WTC11 (cell line): ENCODE data around the gene NAA60. TPM values are rescaled to one million over a fixed set of nuclear protein-coding genes. Genes with fewer than 3 reads are reported as not detected.

Experiments
- ATAC-seq: fragments of 200-7000 bp; cut with Tn5 transposase; 2 replicates; pipeline ENCODE4 v1.10.0; 2021; ENCODE audit warnings: mild to moderate bottlenecking, moderate library complexity
- CTCF ChIA-PET: fragments of 300-600 bp; sonication (Branson Sonifier 250); formaldehyde crosslinking; loops from one replicate; lab custom pipeline; 2021; ENCODE audit warnings: antibody characterized with exemption; lab: Charles Lee
- POLR2A ChIA-PET: fragments of 350-600 bp; sonication (Branson Sonifier 250); formaldehyde crosslinking; loops from one replicate; lab custom pipeline; 2021; ENCODE audit warnings: antibody characterized with exemption; lab: Charles Lee
- DNase-seq: peaks from one replicate; pipeline ENCODE4 v3.0.0; 2021; ENCODE audit warnings: low spot score
- H3K27ac Mint-ChIP-seq: 2 replicates; pipeline ENCODE4 v1.8.0; 2021; ENCODE audit warnings: mixed read lengths
- H3K27me3 Mint-ChIP-seq: 2 replicates; pipeline ENCODE4 v1.8.0; 2021; ENCODE audit warnings: low read depth, mild to moderate bottlenecking, moderate library complexity, mixed read lengths
- H3K36me3 Mint-ChIP-seq: 2 replicates; pipeline ENCODE4 v1.8.0; 2021; ENCODE audit warnings: mixed read lengths
- H3K4me1 Mint-ChIP-seq: 2 replicates; pipeline ENCODE4 v1.8.0; 2022; ENCODE audit warnings: mixed read lengths
- H3K4me3 Mint-ChIP-seq: 2 replicates; pipeline ENCODE4 v1.8.0; 2021; ENCODE audit warnings: mild to moderate bottlenecking, moderate library complexity, mixed read lengths
- H3K9me3 Mint-ChIP-seq: 2 replicates; pipeline ENCODE4 v1.8.0; 2021; ENCODE audit warnings: mixed read lengths
- ARID4B ChIP-seq: sonication (generic); formaldehyde crosslinking; IDR thresholded peaks from 2 replicates; pipeline ENCODE4 v1.8.0; 2023; ENCODE audit warnings: missing genetic modification reagents, mild to moderate bottlenecking, borderline replicate concordance
- ATF1 ChIP-seq: sonication (generic); formaldehyde crosslinking; IDR thresholded peaks from 2 replicates; pipeline ENCODE4 v1.8.1; 2023; ENCODE audit warnings: mild to moderate bottlenecking, moderate library complexity, missing genetic modification reagents
- ATF2 ChIP-seq: sonication (generic); formaldehyde crosslinking; IDR thresholded peaks from 2 replicates; pipeline ENCODE4 v1.8.1; 2022; ENCODE audit warnings: low read depth, missing genetic modification reagents, borderline replicate concordance
- ERG ChIP-seq: fragments of 250-450 bp; sonication (Bioruptor Pico); IDR thresholded peaks from 2 replicates; pipeline ENCODE4 v1.8.0; 2021; ENCODE audit warnings: mild to moderate bottlenecking
- FOXJ3 ChIP-seq: sonication (generic); formaldehyde crosslinking; IDR thresholded peaks from 2 replicates; pipeline ENCODE4 v1.9.0; 2021; ENCODE audit warnings: missing genetic modification reagents, mild to moderate bottlenecking, borderline replicate concordance
- IRF1 ChIP-seq: sonication (generic); formaldehyde crosslinking; IDR thresholded peaks from 2 replicates; pipeline ENCODE4 v1.8.0; 2023; ENCODE audit warnings: missing genetic modification reagents
- JUN ChIP-seq: sonication (generic); formaldehyde crosslinking; IDR thresholded peaks from 2 replicates; pipeline ENCODE4 v1.8.0; 2023; ENCODE audit warnings: mild to moderate bottlenecking, missing genetic modification reagents
- MAX ChIP-seq: sonication (generic); formaldehyde crosslinking; IDR thresholded peaks from 2 replicates; pipeline ENCODE4 v1.8.0; 2022; ENCODE audit warnings: mild to moderate bottlenecking, missing genetic modification reagents
- NFE2L1 ChIP-seq: sonication (generic); formaldehyde crosslinking; IDR thresholded peaks from 2 replicates; pipeline ENCODE4 v1.8.1; 2023; ENCODE audit warnings: missing genetic modification reagents
- OVOL2 ChIP-seq: fragments of 250-450 bp; sonication (Bioruptor Pico); IDR thresholded peaks from 2 replicates; pipeline ENCODE4 v1.9.0; 2021; ENCODE audit warnings: mild to moderate bottlenecking, borderline replicate concordance
- TP53 ChIP-seq: sonication (generic); formaldehyde crosslinking; IDR thresholded peaks from 2 replicates; pipeline ENCODE4 v1.8.1; 2023; ENCODE audit warnings: mild to moderate bottlenecking, missing genetic modification reagents
- ZBTB21 ChIP-seq: sonication (generic); formaldehyde crosslinking; IDR thresholded peaks from 2 replicates; pipeline ENCODE4 v1.8.1; 2023; ENCODE audit warnings: mild to moderate bottlenecking, missing genetic modification reagents, borderline replicate concordance
- ZSCAN18 ChIP-seq: fragments of 250-450 bp; sonication (Bioruptor Pico); IDR thresholded peaks from 2 replicates; pipeline ENCODE4 v2.1.2; 2022; ENCODE audit warnings: mild to moderate bottlenecking, moderate library complexity
- total RNA-seq: library from RNA; stranded (reverse); gene quantifications from 3 replicates; pipeline ENCODE4 v1.2.3, GENCODE V29; 2021

The NAA60 gene
- total RNA-seq, 1 experiment from 2014 or later = 50.3 TPM

GRCh38 chr16:3518292-3518985 is 75.0 kb downstream of the NAA60 start (continued):
- TF ChIP-seq ARID4B (no peak), ATF1 (CRISPR knock-in tag) (no peak), TP53 (no peak), OVOL2 (no peak), NFE2L1 (CRISPR knock-in tag) (no peak), JUN (CRISPR knock-in tag) (no peak), FOXJ3 (CRISPR knock-in tag) (no peak), ERG (CRISPR knock-in tag) (no peak)
- TF ChIP-seq, all 79 proteins: peak for 0

GRCh38 chr16:3518986-3519348 is 75.5 kb downstream of the NAA60 start:
- no peaks in the 10 kb centered on the region for H3K27me3 Mint-ChIP-seq
- CTCF ChIA-PET = no interaction called here
- peaks cover 2% of the 10 kb centered on the region; the same call in 1 of the 2 replicates for H3K4me1 Mint-ChIP-seq
- DNase-seq (no peak), ATAC-seq (no peak)
- TF ChIP-seq ERG (CRISPR knock-in tag) = no peak
- no peak for TF ChIP-seq ATF1 (CRISPR knock-in tag)
- TF ChIP-seq ZBTB21 (CRISPR knock-in tag) = no peak
- TF ChIP-seq TP53 = no peak
- TF ChIP-seq IRF1 (CRISPR knock-in tag) = no peak
- no peak for TF ChIP-seq ATF2
- no peak for TF ChIP-seq ZSCAN18 (CRISPR knock-in tag)
- no peak for TF ChIP-seq MAX (CRISPR knock-in tag)
- TF ChIP-seq FOXJ3 (CRISPR knock-in tag) = no peak
- H3K9me3 Mint-ChIP-seq = no peaks in the 10 kb centered on the region
- H3K4me3 Mint-ChIP-seq = no peak overlapping the region
- peaks cover 28% of the 10 kb centered on the region for H3K36me3 Mint-ChIP-seq
- POLR2A ChIA-PET = no interaction called here
- H3K27ac Mint-ChIP-seq = no peak overlapping the region
